ENCODE results near the gene FBXL3. TPM values are rescaled to one million over a fixed set of nuclear protein-coding genes. Genes with fewer than 3 reads are reported as not detected.

Gene FBXL3
- polyA plus RNA-seq, 2 of the 4 experiments (the other 2 are of a cell fraction), result 17.8 to 24.0 TPM

DNA sequence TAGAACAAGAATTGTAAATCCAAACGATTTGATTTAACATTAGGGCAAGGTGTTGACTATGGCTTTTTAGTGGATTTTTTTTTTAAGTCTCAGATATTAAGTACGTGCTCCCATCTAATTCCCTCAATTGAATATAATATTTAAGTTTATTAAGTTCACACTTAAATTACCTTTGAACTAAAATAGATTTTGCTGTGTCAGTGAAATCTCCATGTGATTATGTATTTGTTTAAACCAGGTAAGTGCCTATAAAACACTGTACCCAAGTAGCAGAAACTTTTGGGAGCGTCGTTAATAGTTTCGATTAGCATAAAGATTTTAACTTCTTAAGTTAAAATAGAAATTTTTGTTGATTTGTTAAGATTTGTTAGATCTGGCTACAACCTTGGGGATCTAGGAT is 33.5 kb downstream of the FBXL3 start:
- FAIRE-seq, result no peak
- TF ChIP-seq NFE2L2 (conservative IDR thresholded peaks at IDR 0.05; ENCODE audit: low read length) (no peak), BHLHE40 (IDR thresholded peaks at IDR 0.05; ENCODE audit: low read depth, low read length) (no peak), MAFK (IDR thresholded peaks at IDR 0.05; ENCODE audit: partially characterized antibody) (peak; percentile 57), ZC3H11A (IDR thresholded peaks at IDR 0.05) (no peak), SMC3 (IDR thresholded peaks at IDR 0.05) (no peak), RFX5 (IDR thresholded peaks at IDR 0.05) (no peak)
- TF ChIP-seq, protein P1, sequence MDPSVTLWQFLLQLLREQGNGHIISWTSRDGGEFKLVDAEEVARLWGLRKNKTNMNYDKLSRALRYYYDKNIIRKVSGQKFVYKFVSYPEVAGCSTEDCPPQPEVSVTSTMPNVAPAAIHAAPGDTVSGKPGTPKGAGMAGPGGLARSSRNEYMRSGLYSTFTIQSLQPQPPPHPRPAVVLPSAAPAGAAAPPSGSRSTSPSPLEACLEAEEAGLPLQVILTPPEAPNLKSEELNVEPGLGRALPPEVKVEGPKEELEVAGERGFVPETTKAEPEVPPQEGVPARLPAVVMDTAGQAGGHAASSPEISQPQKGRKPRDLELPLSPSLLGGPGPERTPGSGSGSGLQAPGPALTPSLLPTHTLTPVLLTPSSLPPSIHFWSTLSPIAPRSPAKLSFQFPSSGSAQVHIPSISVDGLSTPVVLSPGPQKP (IDR thresholded peaks at IDR 0.05; ENCODE audit: low read depth, low read length), result no peak
- peaks cover 8% of the 10 kb centered on the region; the same call in 1 of the 3 replicates for H3K4me1 ChIP-seq
- no peak overlapping the region for H3K4me3 ChIP-seq
- ChIA-PET CTCF (no interaction called here), POLR2A (interaction anchor here (0.7 to 2.9 kb wide), 2 partner anchors 9 to 33 kb away, joined by 3 to 10 read pairs; partner anchors contain the start of gene FBXL3)
- DNase-seq (ENCODE audit: low read depth in 1 of 2, low spot score in 1 of 2), result no peak
- ATAC-seq, result no peak
- WGBS (ENCODE audit: missing lambda C conversion rate), result 73% methylated on average over 5 of the region's 5 CpGs
- H3K27ac ChIP-seq, result no peak overlapping the region
- no peaks in the 10 kb centered on the region for H3K9me3 ChIP-seq
- peak overlapping the region; percentile 86; the same call in 2 of the 3 replicates for H3K4me2 ChIP-seq

- no peaks in the 10 kb centered on the region for H3K9me3 ChIP-seq
- peak overlapping the region; percentile 83 for H3K4me3 ChIP-seq
- H3K27ac ChIP-seq, result peak overlapping the region in 1 of 2 experiments; percentile 96; a peak in 4 of 6 replicates
- 74% methylated on average over 3 of the region's 3 CpGs for WGBS (ENCODE audit: missing lambda C conversion rate)
- ATAC-seq (no peak), FAIRE-seq (no peak), DNase-seq (ENCODE audit: low read depth in 1 of 2, low spot score in 1 of 2) (no peak)
- peak overlapping the region; percentile 86 for H3K4me2 ChIP-seq
- CTCF ChIA-PET, result interaction anchor here (2.2 kb wide), 1 partner anchor 9 kb away, joined by 5 read pairs; no protein-coding TSS in a partner anchor
- POLR2A ChIA-PET, result interaction anchor here (0.7 to 2.9 kb wide), 2 partner anchors 9 to 33 kb away, joined by 3 to 10 read pairs; partner anchors contain the start of gene FBXL3
- peaks cover 8% of the 10 kb centered on the region; the same call in 1 of the 3 replicates for H3K4me1 ChIP-seq
- no peak for TF ChIP-seq FOXS1 (CRISPR knock-in tag; IDR thresholded peaks at IDR 0.05)
- TF ChIP-seq KDM5A (IDR thresholded peaks at IDR 0.05), result no peak
- TF ChIP-seq SMC3 (IDR thresholded peaks at IDR 0.05), result no peak
- TF ChIP-seq ZNF302 (CRISPR knock-in tag; IDR thresholded peaks at IDR 0.05), result no peak
- no peak for TF ChIP-seq FOSL2 (IDR thresholded peaks at IDR 0.05)
- no peak for TF ChIP-seq FOSL2 (CRISPR knock-in tag; IDR thresholded peaks at IDR 0.05)
- no peak for TF ChIP-seq CEBPB (IDR thresholded peaks at IDR 0.05)
- no peak for TF ChIP-seq KDM1A (IDR thresholded peaks at IDR 0.05; ENCODE audit: low read depth)
- no peak for TF ChIP-seq HDAC2 (IDR thresholded peaks at IDR 0.05)
- TF ChIP-seq, protein P1 (IDR thresholded peaks at IDR 0.05; ENCODE audit: low read depth, low read length), result no peak
- no peak for TF ChIP-seq POLR2AphosphoS2 (conservative IDR thresholded peaks at IDR 0.05; ENCODE audit: low read length)
- no peak for TF ChIP-seq CBX2 (IDR thresholded peaks at IDR 0.05; ENCODE audit: borderline replicate concordance, low read depth)
- TF ChIP-seq EP300 (IDR thresholded peaks at IDR 0.05), result no peak
- TF ChIP-seq CBX8 (IDR thresholded peaks at IDR 0.05), result no peak
- TF ChIP-seq JUNB (IDR thresholded peaks at IDR 0.05), result no peak
- TF ChIP-seq E2F6 (IDR thresholded peaks at IDR 0.05; ENCODE audit: borderline replicate concordance, low read depth), result no peak
- TF ChIP-seq GATA3 (IDR thresholded peaks at IDR 0.05; ENCODE audit: borderline replicate concordance), result no peak
- TF ChIP-seq, protein P2, sequence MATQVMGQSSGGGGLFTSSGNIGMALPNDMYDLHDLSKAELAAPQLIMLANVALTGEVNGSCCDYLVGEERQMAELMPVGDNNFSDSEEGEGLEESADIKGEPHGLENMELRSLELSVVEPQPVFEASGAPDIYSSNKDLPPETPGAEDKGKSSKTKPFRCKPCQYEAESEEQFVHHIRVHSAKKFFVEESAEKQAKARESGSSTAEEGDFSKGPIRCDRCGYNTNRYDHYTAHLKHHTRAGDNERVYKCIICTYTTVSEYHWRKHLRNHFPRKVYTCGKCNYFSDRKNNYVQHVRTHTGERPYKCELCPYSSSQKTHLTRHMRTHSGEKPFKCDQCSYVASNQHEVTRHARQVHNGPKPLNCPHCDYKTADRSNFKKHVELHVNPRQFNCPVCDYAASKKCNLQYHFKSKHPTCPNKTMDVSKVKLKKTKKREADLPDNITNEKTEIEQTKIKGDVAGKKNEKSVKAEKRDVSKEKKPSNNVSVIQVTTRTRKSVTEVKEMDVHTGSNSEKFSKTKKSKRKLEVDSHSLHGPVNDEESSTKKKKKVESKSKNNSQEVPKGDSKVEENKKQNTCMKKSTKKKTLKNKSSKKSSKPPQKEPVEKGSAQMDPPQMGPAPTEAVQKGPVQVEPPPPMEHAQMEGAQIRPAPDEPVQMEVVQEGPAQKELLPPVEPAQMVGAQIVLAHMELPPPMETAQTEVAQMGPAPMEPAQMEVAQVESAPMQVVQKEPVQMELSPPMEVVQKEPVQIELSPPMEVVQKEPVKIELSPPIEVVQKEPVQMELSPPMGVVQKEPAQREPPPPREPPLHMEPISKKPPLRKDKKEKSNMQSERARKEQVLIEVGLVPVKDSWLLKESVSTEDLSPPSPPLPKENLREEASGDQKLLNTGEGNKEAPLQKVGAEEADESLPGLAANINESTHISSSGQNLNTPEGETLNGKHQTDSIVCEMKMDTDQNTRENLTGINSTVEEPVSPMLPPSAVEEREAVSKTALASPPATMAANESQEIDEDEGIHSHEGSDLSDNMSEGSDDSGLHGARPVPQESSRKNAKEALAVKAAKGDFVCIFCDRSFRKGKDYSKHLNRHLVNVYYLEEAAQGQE (IDR thresholded peaks at IDR 0.05), result no peak
- TF ChIP-seq RCOR1 (IDR thresholded peaks at IDR 0.05; ENCODE audit: low read depth, low read length), result no peak
These were observed 33.9 kb downstream of the FBXL3 start for GRCh38 chr13:76993021-76993420.
